Naive thymus-derived CD8-positive, alpha-beta T cell (primary cell): ENCODE measurements around the gene CACNA1I. TPM values are rescaled to one million over a fixed set of nuclear protein-coding genes. Genes with fewer than 3 reads are reported as not detected.
A peak's percentile ranks its signal among the peaks of the same experiment; 100 is the strongest.
"Not testable (repeated sequence)": the region's sequence is repeated elsewhere in the genome, so short reads cannot be mapped to it uniquely, and the experiment has no call there.

Experiments
- ATAC-seq, 2 donors: fragments of 150-1000 bp; cut with Tn5 transposase in 1 of 2; sonication (Bioruptor Pico), chemical (Tn5 transposase) in 1 of 2; 1 replicate in 1 of 2; 2 replicates in 1 of 2; pipeline ENCODE4 v1.10.0; 2021; ENCODE audit warnings: mild to moderate bottlenecking in 2 of 2, moderate library complexity in 2 of 2
- POLR2A ChIA-PET: fragments of 350-600 bp; sonication (Branson Sonifier 250); formaldehyde crosslinking; loops from one replicate; lab custom pipeline; 2021; ENCODE audit warnings: antibody characterized with exemption; lab: Charles Lee
- DNase-seq, 10 donors: peaks; one replicate each; pipeline versions ENCODE4 v3.0.0 to v3.0.0-alpha.2; 2020 to 2022
- H3K27ac Mint-ChIP-seq, 10 donors: one replicate each; pipeline ENCODE4 v1.8.0; 2020 to 2022; ENCODE audit warnings: mild to moderate bottlenecking in 10 of 10, mixed read lengths in 10 of 10, moderate library complexity in 4 of 10, inconsistent platforms in 1 of 10
- H3K27me3 Mint-ChIP-seq, 5 donors: one replicate each; pipeline ENCODE4 v1.8.0; 2021 to 2022; ENCODE audit warnings: mixed read lengths in 5 of 5
- H3K36me3 Mint-ChIP-seq, 3 donors: one replicate each; pipeline ENCODE4 v1.8.0; 2020 to 2022; ENCODE audit warnings: mixed read lengths in 3 of 3, mild to moderate bottlenecking in 2 of 3, inconsistent platforms in 1 of 3
- H3K4me1 Mint-ChIP-seq, 4 donors: one replicate each; pipeline ENCODE4 v1.8.0; 2021 to 2022; ENCODE audit warnings: mixed read lengths in 4 of 4
- H3K4me3 Mint-ChIP-seq, 10 donors: one replicate each; pipeline ENCODE4 v1.8.0; 2020 to 2022; ENCODE audit warnings: mild to moderate bottlenecking in 10 of 10, mixed read lengths in 10 of 10, moderate library complexity in 6 of 10, inconsistent platforms in 1 of 10
- H3K9me3 Mint-ChIP-seq, 9 donors: one replicate each; pipeline ENCODE4 v1.8.0; 2020 to 2022; ENCODE audit warnings: mixed read lengths in 9 of 9, mild to moderate bottlenecking in 3 of 9, inconsistent platforms in 1 of 9, moderate library complexity in 1 of 9
- polyA plus RNA-seq, 3 donors: library from polyadenylated mRNA; unstranded; fragments of 300-500 nt; fragmentation: Illumina TruSeq; gene quantifications; one replicate each; pipeline ENCODE4 v1.2.3, GENCODE V29; 2021
- total RNA-seq, 8 experiments: library from RNA in 2 of 8; stranded (reverse) in 2 of 8; gene quantifications; one replicate each; pipeline ENCODE4 v1.2.3 and lab custom pipeline; 2021 to 2026

The CACNA1I gene
- total and polyA plus RNA-seq, 5 experiments from 2014 or later: 0.04 to 14.9 (median 0.33) TPM

GRCh38 chr22:39727541-39727940 lies 157.0 kb downstream of the CACNA1I start:
- H3K4me1 Mint-ChIP-seq: peaks cover 0 to 2% (median under 1%) of the 10 kb centered on the region in 4 donors
- H3K27ac Mint-ChIP-seq: no peak overlapping the region
- peaks cover 0 to 18% (median 0%) of the 10 kb centered on the region in 5 donors for H3K27me3 Mint-ChIP-seq
- POLR2A ChIA-PET: interaction anchor here (0.6 kb wide), 1 partner anchor 259 kb away, joined by 3 read pairs; no protein-coding TSS in a partner anchor
- H3K4me3 Mint-ChIP-seq: no peak overlapping the region
- H3K9me3 Mint-ChIP-seq: no peaks in the 10 kb centered on the region
- DNase-seq: peak in 2 of 10 donors; percentile 8 to 36
- no peak for ATAC-seq
- no peaks in the 10 kb centered on the region for H3K36me3 Mint-ChIP-seq

DNA sequence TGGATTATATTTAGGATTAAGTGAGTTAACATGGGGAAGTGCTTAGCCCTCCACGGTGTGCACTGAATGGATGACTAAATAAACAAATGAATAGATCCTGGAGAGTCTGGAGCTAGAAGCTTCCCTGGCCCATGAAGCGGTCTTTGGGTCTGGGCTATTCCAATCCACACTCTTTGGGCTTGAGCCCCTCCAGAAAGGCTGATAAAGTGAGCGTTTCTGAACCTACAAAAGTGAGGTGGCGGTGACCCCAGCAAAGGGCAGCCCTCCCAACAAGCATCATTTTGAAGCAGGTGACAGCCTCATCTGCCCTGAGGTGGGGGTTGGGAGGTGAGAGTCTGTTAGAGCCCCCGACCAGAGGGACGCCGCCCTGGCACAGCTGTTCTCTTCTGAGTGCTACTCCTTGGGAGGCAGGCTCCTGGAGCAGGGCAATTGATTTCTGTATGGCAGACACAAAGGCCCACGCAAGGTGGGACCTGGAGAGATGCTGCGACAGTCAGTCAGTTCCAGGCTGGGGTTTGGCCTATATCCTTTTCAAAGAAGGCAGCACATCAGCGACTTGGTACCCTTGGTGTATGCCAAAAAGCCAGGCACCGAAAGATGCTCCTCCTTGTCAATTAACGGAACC lies 157.8 kb downstream of the CACNA1I start:
- DNase-seq: peak in 2 of 10 donors; percentile 12 to 57
- POLR2A ChIA-PET: no interaction called here
- H3K27me3 Mint-ChIP-seq: peaks cover 0 to 18% (median 0%) of the 10 kb centered on the region in 5 donors

DNA sequence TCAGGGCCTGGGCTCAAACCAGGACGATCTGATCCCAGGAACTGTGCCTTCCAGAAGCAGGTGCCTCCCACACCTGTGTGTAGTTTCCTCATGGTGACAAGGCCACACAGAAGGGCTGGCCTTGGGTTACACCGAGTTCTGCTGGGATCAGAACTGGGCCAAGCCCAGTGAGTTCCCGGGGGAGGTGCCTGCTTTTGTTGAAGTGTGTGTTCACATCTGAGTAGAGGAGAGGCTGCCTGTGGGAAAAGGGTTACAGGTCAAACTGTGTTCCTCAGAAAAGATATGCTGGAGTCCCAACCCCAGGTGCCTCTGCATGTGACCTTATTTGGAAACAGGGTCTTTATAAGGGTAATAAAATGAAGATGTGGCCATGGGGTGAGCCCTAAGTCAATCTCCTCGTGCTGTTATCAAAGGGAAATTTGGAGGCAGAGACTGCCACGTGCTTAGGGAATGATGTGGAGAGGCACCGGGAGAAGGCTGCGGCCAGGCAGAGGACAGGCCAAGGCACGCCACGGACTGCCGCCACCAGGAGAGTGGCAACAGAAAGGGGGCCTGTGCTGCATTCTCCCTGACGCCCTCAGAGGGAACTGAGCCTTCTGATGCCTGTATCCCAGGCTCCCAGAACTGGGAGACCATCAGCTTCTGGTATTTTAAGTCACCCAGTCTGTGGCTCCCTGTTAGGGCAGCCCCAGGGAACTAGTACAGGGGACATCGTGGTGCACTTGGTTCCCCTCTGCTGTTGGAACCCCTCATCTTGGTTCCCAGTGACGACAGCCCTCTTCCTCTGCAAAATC lies 158.8 kb downstream of the CACNA1I start:
- Mint-ChIP-seq H3K4me1 (peaks cover 0 to 1% (median 0%) of the 10 kb centered on the region in 4 donors), H3K36me3 (no peaks in the 10 kb centered on the region), H3K9me3 (no peaks in the 10 kb centered on the region), H3K27me3 (peaks cover 0 to 19% (median 0%) of the 10 kb centered on the region in 5 donors), H3K4me3 (no peak overlapping the region), H3K27ac (no peak overlapping the region)
- POLR2A ChIA-PET: interaction anchor here (0.6 kb wide), 1 partner anchor 155 kb away, joined by 3 read pairs; no protein-coding TSS in a partner anchor
- DNase-seq (peak in 2 of 10 donors; percentile 11 to 27), ATAC-seq (no peak)

More for the DNA sequence above, 157.8 kb downstream of the CACNA1I start:
- no peak overlapping the region for H3K4me3 Mint-ChIP-seq
- H3K4me1 Mint-ChIP-seq: peaks cover 0 to 1% (median 0%) of the 10 kb centered on the region in 4 donors
- no peaks in the 10 kb centered on the region for H3K9me3 Mint-ChIP-seq
- H3K27ac Mint-ChIP-seq: no peak overlapping the region
- no peak for ATAC-seq
- H3K36me3 Mint-ChIP-seq: no peaks in the 10 kb centered on the region

- no peak overlapping the region for H3K27ac Mint-ChIP-seq
- peaks cover 0 to 27% (median 9%) of the 10 kb centered on the region in 5 donors for H3K27me3 Mint-ChIP-seq
- H3K36me3 Mint-ChIP-seq: no peaks in the 10 kb centered on the region
- no peaks in the 10 kb centered on the region for H3K9me3 Mint-ChIP-seq
- ATAC-seq (no peak), DNase-seq (peak in 1 of 10 donors; percentile 5)
- no peak overlapping the region for H3K4me3 Mint-ChIP-seq
- peaks cover 0 to under 1% (median 0%) of the 10 kb centered on the region in 4 donors for H3K4me1 Mint-ChIP-seq
- POLR2A ChIA-PET: no interaction called here
These were observed 160.9 kb downstream of the CACNA1I start for GRCh38 chr22:39731481-39731880.

- H3K4me1 Mint-ChIP-seq: no peaks in the 10 kb centered on the region
- POLR2A ChIA-PET: no interaction called here
- no peak for ATAC-seq
These were observed 161.5 kb downstream of the CACNA1I start for GRCh38 chr22:39731881-39732555.

DNA sequence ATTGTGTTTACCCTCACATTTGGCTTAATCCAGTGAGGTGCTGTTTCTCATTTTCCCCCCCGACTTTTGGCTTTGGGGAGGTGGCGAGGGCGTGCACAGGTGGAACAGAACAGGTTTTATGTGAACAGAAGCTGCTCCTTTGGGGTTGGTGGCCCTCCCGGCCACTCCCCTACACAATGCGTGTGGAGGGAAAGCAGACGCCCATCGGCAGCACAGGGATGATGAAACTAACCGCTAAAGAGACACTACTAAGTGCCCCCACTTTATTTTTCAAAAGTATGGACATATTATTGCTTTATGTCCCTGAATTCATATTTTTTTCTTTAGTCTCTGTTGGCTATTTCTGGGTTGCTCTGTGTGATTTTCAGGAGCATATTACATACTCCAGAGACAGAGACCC lies 162.1 kb downstream of the CACNA1I start:
- no peak overlapping the region for H3K27ac Mint-ChIP-seq
- no peaks in the 10 kb centered on the region for H3K36me3 Mint-ChIP-seq
- POLR2A ChIA-PET: no interaction called here
- H3K4me3 Mint-ChIP-seq: no peak overlapping the region
- peaks cover 0 to 18% (median 10%) of the 10 kb centered on the region in 5 donors for H3K27me3 Mint-ChIP-seq
- ATAC-seq (no peak), DNase-seq (no peak)
- H3K4me1 Mint-ChIP-seq: no peaks in the 10 kb centered on the region
- H3K9me3 Mint-ChIP-seq: no peaks in the 10 kb centered on the region

More at GRCh38 chr22:39731881-39732555, 161.5 kb downstream of the CACNA1I start:
- peak in 1 of 10 donors; percentile 16 for DNase-seq
- no peak overlapping the region for H3K4me3 Mint-ChIP-seq
- H3K9me3 Mint-ChIP-seq: no peaks in the 10 kb centered on the region
- peaks cover 0 to 22% (median 9%) of the 10 kb centered on the region in 5 donors for H3K27me3 Mint-ChIP-seq
- H3K36me3 Mint-ChIP-seq: no peaks in the 10 kb centered on the region
- no peak overlapping the region for H3K27ac Mint-ChIP-seq

DNA sequence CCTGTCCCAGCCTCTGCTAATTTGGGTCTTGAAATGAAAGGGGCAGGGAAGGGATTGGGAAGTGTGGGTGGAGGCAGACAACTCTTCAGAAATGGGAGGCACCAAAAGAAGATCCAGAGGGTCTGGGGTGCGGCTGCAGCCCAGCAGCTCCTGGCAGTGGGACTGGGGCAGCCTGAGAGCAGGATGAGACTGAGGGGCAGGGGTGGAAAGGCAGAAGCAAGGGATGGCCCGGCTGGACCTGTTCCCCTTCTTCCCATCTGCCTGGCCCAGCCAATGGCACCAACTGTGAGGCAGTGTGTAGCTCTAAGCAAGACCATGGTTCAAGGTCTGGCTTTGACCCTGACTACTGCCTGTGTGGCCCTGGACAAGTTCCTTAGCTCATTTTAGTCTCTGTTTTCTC lies 162.6 kb downstream of the CACNA1I start:
- no peaks in the 10 kb centered on the region for H3K4me1 Mint-ChIP-seq
- H3K36me3 Mint-ChIP-seq: no peaks in the 10 kb centered on the region
- no peak overlapping the region for H3K27ac Mint-ChIP-seq
- no peak for DNase-seq
- POLR2A ChIA-PET: no interaction called here
- ATAC-seq: no peak
- H3K4me3 Mint-ChIP-seq: no peak overlapping the region
- H3K27me3 Mint-ChIP-seq: peaks cover 0 to 24% (median 10%) of the 10 kb centered on the region in 5 donors
- H3K9me3 Mint-ChIP-seq: no peaks in the 10 kb centered on the region

DNA sequence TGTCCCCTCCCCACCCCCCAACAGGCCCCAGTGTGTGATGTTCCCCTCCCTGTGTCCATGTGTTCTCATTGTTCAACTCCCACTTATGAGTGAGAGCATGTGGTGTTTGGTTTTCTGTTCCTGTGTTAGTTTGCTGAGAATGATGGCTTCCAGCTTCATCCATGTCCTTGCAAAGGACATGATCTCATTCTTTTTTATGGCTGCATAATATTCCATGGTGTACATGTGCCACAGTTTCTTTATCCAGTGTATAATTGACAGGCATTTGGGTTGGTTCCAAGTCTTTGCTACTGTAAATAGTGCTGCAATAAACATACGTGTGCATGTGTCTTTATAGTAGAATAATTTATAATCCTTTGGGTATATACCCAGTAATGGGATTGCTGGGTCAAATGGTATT lies 163.5 kb downstream of the CACNA1I start:
- ATAC-seq, H3K9me3 Mint-ChIP-seq, DNase-seq, H3K4me3 Mint-ChIP-seq, H3K4me1 Mint-ChIP-seq, POLR2A ChIA-PET, H3K36me3 Mint-ChIP-seq, H3K27ac Mint-ChIP-seq: not testable (repeated sequence)
- H3K27me3 Mint-ChIP-seq: peaks cover 0 to 26% (median 7%) of the 10 kb centered on the region in 5 donors

GRCh38 chr22:39734866-39735265 lies 164.3 kb downstream of the CACNA1I start:
- H3K4me1 Mint-ChIP-seq: no peaks in the 10 kb centered on the region
- no peak overlapping the region for H3K4me3 Mint-ChIP-seq
- POLR2A ChIA-PET: no interaction called here
- ATAC-seq: no peak
- no peak overlapping the region for H3K27ac Mint-ChIP-seq
- peaks cover 0 to 26% (median 7%) of the 10 kb centered on the region in 5 donors for H3K27me3 Mint-ChIP-seq
- H3K9me3 Mint-ChIP-seq: peaks cover 0 to 6% (median 2%) of the 10 kb centered on the region in 9 donors
- no peak for DNase-seq
- H3K36me3 Mint-ChIP-seq: peaks cover 0 to 5% (median 1%) of the 10 kb centered on the region in 3 donors

- H3K4me1 Mint-ChIP-seq: no peaks in the 10 kb centered on the region
- H3K9me3 Mint-ChIP-seq: peaks cover 0 to 6% (median 2%) of the 10 kb centered on the region in 9 donors
- H3K27ac Mint-ChIP-seq: no peak overlapping the region
- H3K27me3 Mint-ChIP-seq: peaks cover 0 to 26% (median 7%) of the 10 kb centered on the region in 5 donors
- peaks cover 0 to 5% (median 1%) of the 10 kb centered on the region in 3 donors for H3K36me3 Mint-ChIP-seq
- DNase-seq (no peak), ATAC-seq (no peak)
- POLR2A ChIA-PET: interaction anchor here (0.6 kb wide), 1 partner anchor 1000 kb away, joined by 5 read pairs; no protein-coding TSS in a partner anchor
- no peak overlapping the region for H3K4me3 Mint-ChIP-seq
These were observed 165.2 kb downstream of the CACNA1I start for GRCh38 chr22:39735776-39736175.

DNA sequence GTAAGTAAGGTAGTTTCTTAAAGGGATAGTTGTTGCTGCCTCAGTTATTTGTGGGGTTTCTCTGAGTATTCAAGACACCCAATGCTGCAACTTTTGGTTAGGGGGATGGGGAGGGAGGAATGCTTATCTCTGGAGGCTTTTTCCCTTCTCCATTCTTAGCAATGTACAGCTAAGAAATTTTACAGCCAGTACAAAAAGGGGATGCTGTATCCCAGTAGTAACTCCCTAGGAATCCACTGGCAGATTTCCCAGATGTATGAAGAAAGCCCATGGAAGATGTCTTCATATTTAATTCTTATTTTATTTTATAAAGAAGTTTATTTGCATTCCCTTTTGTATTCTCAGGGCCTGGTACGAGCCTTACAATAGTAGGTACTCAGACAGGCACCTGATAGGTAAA lies 168.2 kb downstream of the CACNA1I start:
- peaks cover 0 to 10% (median 2%) of the 10 kb centered on the region in 9 donors for H3K9me3 Mint-ChIP-seq
- no peak overlapping the region for H3K27ac Mint-ChIP-seq
- H3K27me3 Mint-ChIP-seq: peaks cover 0 to 26% (median 9%) of the 10 kb centered on the region in 5 donors
- no peak overlapping the region for H3K4me3 Mint-ChIP-seq
- H3K4me1 Mint-ChIP-seq: no peaks in the 10 kb centered on the region
- POLR2A ChIA-PET: no interaction called here
- ATAC-seq (no peak), DNase-seq (no peak)
- peaks cover 0 to 10% (median 3%) of the 10 kb centered on the region in 3 donors for H3K36me3 Mint-ChIP-seq
